Activated naive CD8-positive, alpha-beta T cell treated with anti-CD3 and anti-CD28 coated beads for 36 hours (primary cell): ENCODE measurements around the gene YWHAG. TPM values are rescaled to one million over a fixed set of nuclear protein-coding genes. Genes with fewer than 3 reads are reported as not detected.

ENCODE experiments used
- DNase-seq: peaks from one replicate; pipeline ENCODE4 v3.0.0; 2021
- H3K27ac Mint-ChIP-seq: one replicate; pipeline ENCODE4 v1.8.0; 2022; ENCODE audit warnings: mild to moderate bottlenecking, moderate library complexity, mixed read lengths
- H3K27me3 Mint-ChIP-seq: one replicate; pipeline ENCODE4 v1.8.0; 2022; ENCODE audit warnings: mild to moderate bottlenecking, mixed read lengths
- H3K36me3 Mint-ChIP-seq: one replicate; pipeline ENCODE4 v1.8.0; 2021; ENCODE audit warnings: mild to moderate bottlenecking, mixed read lengths
- H3K4me1 Mint-ChIP-seq: one replicate; pipeline ENCODE4 v1.8.0; 2021; ENCODE audit warnings: mixed read lengths
- H3K4me3 Mint-ChIP-seq: one replicate; pipeline ENCODE4 v1.8.0; 2022; ENCODE audit warnings: mild to moderate bottlenecking, moderate library complexity, mixed read lengths
- H3K9me3 Mint-ChIP-seq: one replicate; pipeline ENCODE4 v1.8.0; 2022; ENCODE audit warnings: mixed read lengths
- total RNA-seq, 2 experiments: library from RNA; stranded (reverse); gene quantifications; one replicate each; pipeline ENCODE4 v1.2.3, GENCODE V29; 2021

Gene YWHAG
- total RNA-seq, 2 experiments from 2014 or later, result 155 to 157 TPM

GRCh38 chr7:76359978-76360638 lies 1.3 kb upstream of the YWHAG start:
- H3K4me1 Mint-ChIP-seq, result peaks cover 40% of the 10 kb centered on the region
- peaks cover 3% of the 10 kb centered on the region for H3K9me3 Mint-ChIP-seq
- peaks cover 28% of the 10 kb centered on the region for H3K36me3 Mint-ChIP-seq
- no peak for DNase-seq
- H3K4me3 Mint-ChIP-seq, result peak overlapping the region; percentile 94
- peak overlapping the region; percentile 97 for H3K27ac Mint-ChIP-seq
- H3K27me3 Mint-ChIP-seq, result no peaks in the 10 kb centered on the region

DNA sequence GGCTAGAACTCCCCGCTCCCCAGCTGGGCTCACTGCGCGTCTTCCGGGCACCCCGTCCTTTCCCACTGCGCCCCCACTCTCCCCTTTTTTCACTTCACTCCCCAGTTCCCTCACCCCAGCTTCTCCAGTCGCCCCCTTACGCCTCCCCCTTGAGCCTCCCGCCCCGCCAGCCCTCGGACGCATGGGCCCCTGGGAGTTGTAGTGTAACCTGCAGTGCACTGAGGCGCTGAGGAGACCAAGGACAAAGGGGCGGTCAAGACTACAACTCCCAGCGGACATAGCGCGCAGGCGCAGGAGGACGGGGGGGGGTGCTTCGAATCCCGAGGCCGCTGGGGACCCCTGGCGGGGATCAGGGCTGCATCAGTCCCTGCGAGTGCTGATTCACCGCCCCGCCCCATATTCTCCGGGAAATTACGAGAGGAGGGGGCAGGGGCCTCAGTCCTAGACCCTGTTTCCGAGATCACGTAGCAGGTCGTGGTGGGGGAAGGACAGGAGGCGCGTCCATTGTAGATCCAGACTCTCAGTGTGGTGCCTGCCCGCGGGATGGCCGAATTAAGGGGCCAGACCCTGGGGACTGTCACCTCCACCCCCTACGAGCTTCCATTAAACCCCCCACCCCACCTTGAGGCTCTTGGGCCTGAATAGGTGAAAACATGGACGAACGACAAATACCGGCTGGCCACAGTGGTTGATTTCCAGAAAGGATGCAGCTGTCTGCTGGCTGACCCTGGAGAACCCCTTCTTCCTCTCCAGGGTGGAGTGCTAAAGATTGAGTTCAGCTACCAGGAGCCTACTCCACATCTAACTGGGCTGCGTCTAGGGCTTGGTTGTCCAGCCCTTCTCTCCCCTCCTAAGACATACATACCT lies 553 bp upstream of the YWHAG start:
- DNase-seq, result peak; percentile 91
- peaks cover 3% of the 10 kb centered on the region for H3K9me3 Mint-ChIP-seq
- peak overlapping the region; percentile 94 for H3K4me3 Mint-ChIP-seq
- peak overlapping the region; percentile 97 for H3K27ac Mint-ChIP-seq
- H3K27me3 Mint-ChIP-seq, result no peaks in the 10 kb centered on the region
- peaks cover 42% of the 10 kb centered on the region for H3K4me1 Mint-ChIP-seq
- H3K36me3 Mint-ChIP-seq, result peaks cover 35% of the 10 kb centered on the region

DNA sequence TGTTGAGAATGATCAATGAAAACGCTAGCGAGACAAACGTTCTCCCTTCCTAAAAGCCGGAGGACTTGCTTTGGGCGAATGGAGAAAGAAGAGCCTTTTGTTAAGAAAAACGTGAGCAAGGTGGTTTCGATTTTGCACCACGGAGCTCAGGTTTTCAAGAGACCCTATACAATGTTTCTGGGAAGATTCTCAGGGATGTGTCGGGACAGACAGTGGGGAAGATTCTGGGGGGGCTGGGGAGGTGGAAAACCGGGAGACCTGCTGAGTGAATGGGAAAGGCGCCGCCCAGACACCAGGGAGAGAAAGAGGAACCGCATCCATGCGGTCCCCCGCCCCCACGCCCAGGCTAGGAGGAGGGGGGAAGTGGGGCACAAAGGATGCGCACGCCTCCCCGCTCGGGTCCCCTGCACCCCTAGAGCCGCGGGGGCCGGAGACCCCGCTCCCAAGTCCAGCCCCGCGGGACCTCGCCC lies 745 bp downstream of the YWHAG start:
- Mint-ChIP-seq H3K36me3 (peaks cover 43% of the 10 kb centered on the region), H3K9me3 (peaks cover 3% of the 10 kb centered on the region), H3K4me1 (peaks cover 36% of the 10 kb centered on the region), H3K27ac (peak overlapping the region; percentile 97), H3K4me3 (peak overlapping the region; percentile 94), H3K27me3 (no peaks in the 10 kb centered on the region)
- peak; percentile 62 for DNase-seq

- H3K27ac Mint-ChIP-seq, result peak overlapping the region; percentile 97
- no peaks in the 10 kb centered on the region for H3K27me3 Mint-ChIP-seq
- H3K9me3 Mint-ChIP-seq, result peaks cover 3% of the 10 kb centered on the region
- peak overlapping the region; percentile 94 for H3K4me3 Mint-ChIP-seq
- H3K4me1 Mint-ChIP-seq, result peaks cover 39% of the 10 kb centered on the region
- no peak for DNase-seq
- H3K36me3 Mint-ChIP-seq, result peaks cover 43% of the 10 kb centered on the region
These were observed 1.2 kb downstream of the YWHAG start for GRCh38 chr7:76357475-76358010.

DNA sequence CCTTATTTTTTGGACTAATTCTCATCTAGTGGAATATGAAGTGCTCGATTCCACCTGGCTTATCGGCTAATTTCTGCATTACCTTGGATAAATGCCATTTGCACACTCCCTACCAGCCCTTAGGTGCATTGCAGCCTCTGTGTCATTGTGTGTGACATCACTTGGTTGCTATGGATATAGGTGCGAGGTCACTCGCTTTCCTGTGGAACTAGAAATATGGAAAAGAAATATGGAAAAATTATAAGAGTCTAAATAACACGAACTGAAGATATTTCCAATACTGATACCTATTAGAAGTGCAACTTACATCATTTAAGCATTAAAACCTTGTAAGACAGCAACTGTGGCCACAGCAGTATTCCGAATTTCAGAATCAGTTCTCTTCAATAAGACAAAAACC lies 2.0 kb downstream of the YWHAG start:
- Mint-ChIP-seq H3K27me3 (no peaks in the 10 kb centered on the region), H3K27ac (peak overlapping the region; percentile 97), H3K4me3 (peak overlapping the region; percentile 94), H3K4me1 (peaks cover 43% of the 10 kb centered on the region), H3K9me3 (peaks cover 3% of the 10 kb centered on the region), H3K36me3 (peaks cover 48% of the 10 kb centered on the region)
- DNase-seq, result no peak

DNA sequence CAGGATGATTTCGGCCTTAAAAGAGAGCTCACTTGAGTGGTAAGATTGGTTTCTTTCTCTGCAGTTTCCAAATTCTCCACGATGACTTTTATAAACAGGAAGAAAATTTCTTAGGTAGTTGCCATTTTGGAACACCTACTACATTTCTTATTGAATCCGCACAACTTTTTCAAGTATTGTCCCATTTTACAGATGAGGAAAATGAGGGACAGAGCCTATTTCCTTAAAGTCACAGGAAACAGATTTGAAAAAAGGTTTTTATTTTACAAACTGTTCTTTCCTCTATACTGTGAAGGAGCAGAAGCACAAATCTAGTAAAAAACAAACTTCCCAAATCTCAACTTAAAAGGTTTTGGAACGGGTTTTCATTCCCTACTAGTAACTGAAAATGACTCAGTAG lies 2.7 kb downstream of the YWHAG start:
- peak overlapping the region; percentile 35 for H3K4me3 Mint-ChIP-seq
- no peaks in the 10 kb centered on the region for H3K27me3 Mint-ChIP-seq
- H3K36me3 Mint-ChIP-seq, result peaks cover 55% of the 10 kb centered on the region
- peaks cover 3% of the 10 kb centered on the region for H3K9me3 Mint-ChIP-seq
- H3K4me1 Mint-ChIP-seq, result peaks cover 50% of the 10 kb centered on the region
- DNase-seq, result no peak
- H3K27ac Mint-ChIP-seq, result peak overlapping the region; percentile 5

- peaks cover 63% of the 10 kb centered on the region for H3K36me3 Mint-ChIP-seq
- H3K27ac Mint-ChIP-seq, result peak overlapping the region; percentile 7
- DNase-seq, result no peak
- peak overlapping the region; percentile 35 for H3K4me3 Mint-ChIP-seq
- no peaks in the 10 kb centered on the region for H3K27me3 Mint-ChIP-seq
- peaks cover 54% of the 10 kb centered on the region for H3K4me1 Mint-ChIP-seq
- H3K9me3 Mint-ChIP-seq, result peaks cover 3% of the 10 kb centered on the region
These were observed 3.6 kb downstream of the YWHAG start for GRCh38 chr7:76354981-76355730.

GRCh38 chr7:76354516-76354915 lies 4.3 kb downstream of the YWHAG start:
- Mint-ChIP-seq H3K9me3 (peaks cover 3% of the 10 kb centered on the region), H3K27ac (no peak overlapping the region), H3K4me1 (peaks cover 55% of the 10 kb centered on the region), H3K27me3 (no peaks in the 10 kb centered on the region), H3K4me3 (no peak overlapping the region), H3K36me3 (peaks cover 70% of the 10 kb centered on the region)
- no peak for DNase-seq

- no peaks in the 10 kb centered on the region for H3K27me3 Mint-ChIP-seq
- H3K4me3 Mint-ChIP-seq, result no peak overlapping the region
- peaks cover 3% of the 10 kb centered on the region for H3K9me3 Mint-ChIP-seq
- DNase-seq, result no peak
- H3K36me3 Mint-ChIP-seq, result peaks cover 76% of the 10 kb centered on the region
- H3K4me1 Mint-ChIP-seq, result peaks cover 57% of the 10 kb centered on the region
- H3K27ac Mint-ChIP-seq, result no peak overlapping the region
These were observed 5.0 kb downstream of the YWHAG start for GRCh38 chr7:76353744-76354143.

DNA sequence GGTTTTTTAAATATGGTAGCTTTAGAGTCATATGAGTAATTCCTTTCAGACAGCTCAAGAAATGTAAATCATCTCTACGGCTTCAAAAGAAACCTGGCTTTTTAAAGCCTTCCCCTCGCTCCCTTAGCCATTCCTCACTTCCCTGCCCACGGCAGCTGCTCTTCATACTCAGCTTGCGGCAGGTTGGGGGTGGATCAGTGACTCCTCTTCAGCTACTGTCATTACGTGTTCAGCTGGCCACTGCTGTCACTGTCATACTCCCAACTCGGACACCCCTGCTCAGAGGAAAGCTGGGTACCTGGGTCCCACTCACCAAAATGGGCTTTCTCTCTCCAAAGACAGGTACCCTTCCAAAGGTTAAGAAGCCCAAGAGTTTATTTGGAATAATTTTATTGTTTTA lies 6.6 kb downstream of the YWHAG start:
- H3K27ac Mint-ChIP-seq, result peak overlapping the region; percentile 16
- H3K4me1 Mint-ChIP-seq, result peaks cover 65% of the 10 kb centered on the region
- no peak overlapping the region for H3K4me3 Mint-ChIP-seq
- no peaks in the 10 kb centered on the region for H3K27me3 Mint-ChIP-seq
- no peak for DNase-seq
- peaks cover 3% of the 10 kb centered on the region for H3K9me3 Mint-ChIP-seq
- H3K36me3 Mint-ChIP-seq, result peaks cover 75% of the 10 kb centered on the region

GRCh38 chr7:76351372-76351771 lies 7.4 kb downstream of the YWHAG start:
- Mint-ChIP-seq H3K36me3 (peaks cover 77% of the 10 kb centered on the region), H3K27ac (no peak overlapping the region), H3K4me1 (peaks cover 65% of the 10 kb centered on the region), H3K27me3 (no peaks in the 10 kb centered on the region), H3K9me3 (peaks cover 3% of the 10 kb centered on the region), H3K4me3 (peak overlapping the region; percentile 26)
- no peak for DNase-seq

DNA sequence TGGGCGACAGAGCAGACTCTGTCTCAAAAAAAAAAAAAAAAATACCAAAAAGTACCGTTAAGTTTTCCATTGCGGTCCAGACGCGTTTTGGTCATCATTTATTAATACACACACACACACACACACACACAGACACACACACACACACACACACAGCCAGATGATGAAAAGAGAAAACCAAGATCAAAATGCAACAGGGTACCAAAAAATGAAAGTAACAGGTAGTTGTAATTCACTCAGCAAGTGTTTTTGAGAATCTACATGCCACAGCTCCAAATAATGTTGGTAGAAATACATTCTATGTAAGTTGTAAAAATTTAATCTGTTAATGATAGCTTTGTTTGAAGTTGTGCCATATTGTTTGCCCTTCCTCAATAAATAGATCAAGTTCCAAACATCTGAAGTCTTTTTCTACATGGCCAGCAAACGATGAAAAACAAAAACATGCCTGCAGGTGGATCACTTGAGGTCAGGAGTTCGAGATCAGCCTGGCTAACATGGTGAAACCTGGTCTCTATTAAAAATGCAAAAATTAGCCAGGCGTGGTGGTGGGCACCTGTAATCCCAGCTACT lies 9.4 kb downstream of the YWHAG start:
- no peaks in the 10 kb centered on the region for H3K27me3 Mint-ChIP-seq
- H3K36me3 Mint-ChIP-seq, result peaks cover 71% of the 10 kb centered on the region
- DNase-seq, result no peak
- no peaks in the 10 kb centered on the region for H3K9me3 Mint-ChIP-seq
- H3K4me1 Mint-ChIP-seq, result peaks cover 58% of the 10 kb centered on the region
- H3K27ac Mint-ChIP-seq, result peak overlapping the region; percentile 20
- H3K4me3 Mint-ChIP-seq, result no peak overlapping the region

GRCh38 chr7:76347710-76348109 lies 11.1 kb downstream of the YWHAG start:
- no peaks in the 10 kb centered on the region for H3K9me3 Mint-ChIP-seq
- H3K27me3 Mint-ChIP-seq, result no peaks in the 10 kb centered on the region
- peak overlapping the region; percentile 74 for H3K27ac Mint-ChIP-seq
- peaks cover 65% of the 10 kb centered on the region for H3K4me1 Mint-ChIP-seq
- DNase-seq, result no peak
- no peak overlapping the region for H3K4me3 Mint-ChIP-seq
- peaks cover 78% of the 10 kb centered on the region for H3K36me3 Mint-ChIP-seq

- Mint-ChIP-seq H3K4me1 (peaks cover 67% of the 10 kb centered on the region), H3K27me3 (no peaks in the 10 kb centered on the region), H3K27ac (peak overlapping the region; percentile 64), H3K4me3 (no peak overlapping the region), H3K9me3 (no peaks in the 10 kb centered on the region), H3K36me3 (peaks cover 77% of the 10 kb centered on the region)
- DNase-seq, result no peak
These were observed 12.0 kb downstream of the YWHAG start for GRCh38 chr7:76346778-76347177.
